ENCODE data around the gene IL18BP.

The IL18BP gene

DNA sequence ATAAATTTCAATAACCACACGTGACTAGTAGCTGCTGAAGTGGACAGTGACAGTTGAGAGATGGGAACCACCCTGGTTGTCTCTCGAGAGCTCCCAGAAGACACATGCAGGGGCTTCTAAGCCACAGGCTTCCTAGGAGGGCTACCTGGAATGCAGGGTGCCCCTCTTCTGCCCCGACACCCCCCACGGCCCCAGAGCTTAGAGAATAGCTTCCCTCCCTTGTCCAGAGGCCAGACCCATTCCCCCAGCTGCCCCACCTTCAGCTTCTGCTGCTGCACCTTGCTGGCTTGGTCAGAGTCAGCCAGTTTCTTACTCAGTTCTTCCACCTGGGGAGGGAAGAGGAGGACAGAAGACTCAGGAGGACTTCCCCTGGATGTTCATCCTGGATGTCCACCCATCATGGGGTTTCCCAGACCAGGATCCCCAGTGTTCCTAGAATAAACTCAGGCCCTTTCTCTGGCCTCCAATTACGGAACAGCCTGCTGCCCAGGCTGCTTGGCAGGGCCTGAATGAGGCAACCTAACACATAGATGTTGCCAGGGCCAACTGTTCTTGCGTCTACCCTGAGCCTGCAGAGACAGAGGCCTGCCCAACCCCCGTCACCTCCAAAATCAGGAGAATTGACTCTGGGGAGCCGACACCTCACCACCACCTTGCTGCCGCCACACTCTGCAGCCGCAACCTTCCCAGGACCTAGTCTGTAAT, 12.0 kb downstream of the IL18BP start:
- Histone ChIP-seq H3K27ac (no peak overlapping the region), H3K36me3 (peaks cover 98 to 100% (median 100%) of the 10 kb centered on the region in 3 donors), H3K9me3 (no peaks in the 10 kb centered on the region), H3K4me1 (peaks cover 4 to 37% (median 25%) of the 10 kb centered on the region in 4 donors), H3K4me3 (no peak overlapping the region), H3K27me3 (no peaks in the 10 kb centered on the region)
- TF ChIP-seq, protein P1, sequence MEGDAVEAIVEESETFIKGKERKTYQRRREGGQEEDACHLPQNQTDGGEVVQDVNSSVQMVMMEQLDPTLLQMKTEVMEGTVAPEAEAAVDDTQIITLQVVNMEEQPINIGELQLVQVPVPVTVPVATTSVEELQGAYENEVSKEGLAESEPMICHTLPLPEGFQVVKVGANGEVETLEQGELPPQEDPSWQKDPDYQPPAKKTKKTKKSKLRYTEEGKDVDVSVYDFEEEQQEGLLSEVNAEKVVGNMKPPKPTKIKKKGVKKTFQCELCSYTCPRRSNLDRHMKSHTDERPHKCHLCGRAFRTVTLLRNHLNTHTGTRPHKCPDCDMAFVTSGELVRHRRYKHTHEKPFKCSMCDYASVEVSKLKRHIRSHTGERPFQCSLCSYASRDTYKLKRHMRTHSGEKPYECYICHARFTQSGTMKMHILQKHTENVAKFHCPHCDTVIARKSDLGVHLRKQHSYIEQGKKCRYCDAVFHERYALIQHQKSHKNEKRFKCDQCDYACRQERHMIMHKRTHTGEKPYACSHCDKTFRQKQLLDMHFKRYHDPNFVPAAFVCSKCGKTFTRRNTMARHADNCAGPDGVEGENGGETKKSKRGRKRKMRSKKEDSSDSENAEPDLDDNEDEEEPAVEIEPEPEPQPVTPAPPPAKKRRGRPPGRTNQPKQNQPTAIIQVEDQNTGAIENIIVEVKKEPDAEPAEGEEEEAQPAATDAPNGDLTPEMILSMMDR (IDR thresholded peaks at IDR 0.05): no peak
- intact Hi-C loops (cut with DNase I; ENCODE audit: low total_unique reads): no loop called here
- no peak for DNase-seq

GRCh38 chr11:72012091-72012630, 13.5 kb downstream of the IL18BP start:
- Histone ChIP-seq H3K27me3 (no peaks in the 10 kb centered on the region), H3K27ac (peak overlapping the region; percentile 8 to 46), H3K9me3 (no peaks in the 10 kb centered on the region), H3K36me3 (peaks cover 98 to 100% (median 100%) of the 10 kb centered on the region in 3 donors), H3K4me3 (no peak overlapping the region), H3K4me1 (peaks cover 4 to 37% (median 25%) of the 10 kb centered on the region in 4 donors)
- intact Hi-C loops (cut with DNase I; ENCODE audit: low total_unique reads): no loop called here
- TF ChIP-seq, protein P1 (IDR thresholded peaks at IDR 0.05): no peak
- DNase-seq: no peak

DNA sequence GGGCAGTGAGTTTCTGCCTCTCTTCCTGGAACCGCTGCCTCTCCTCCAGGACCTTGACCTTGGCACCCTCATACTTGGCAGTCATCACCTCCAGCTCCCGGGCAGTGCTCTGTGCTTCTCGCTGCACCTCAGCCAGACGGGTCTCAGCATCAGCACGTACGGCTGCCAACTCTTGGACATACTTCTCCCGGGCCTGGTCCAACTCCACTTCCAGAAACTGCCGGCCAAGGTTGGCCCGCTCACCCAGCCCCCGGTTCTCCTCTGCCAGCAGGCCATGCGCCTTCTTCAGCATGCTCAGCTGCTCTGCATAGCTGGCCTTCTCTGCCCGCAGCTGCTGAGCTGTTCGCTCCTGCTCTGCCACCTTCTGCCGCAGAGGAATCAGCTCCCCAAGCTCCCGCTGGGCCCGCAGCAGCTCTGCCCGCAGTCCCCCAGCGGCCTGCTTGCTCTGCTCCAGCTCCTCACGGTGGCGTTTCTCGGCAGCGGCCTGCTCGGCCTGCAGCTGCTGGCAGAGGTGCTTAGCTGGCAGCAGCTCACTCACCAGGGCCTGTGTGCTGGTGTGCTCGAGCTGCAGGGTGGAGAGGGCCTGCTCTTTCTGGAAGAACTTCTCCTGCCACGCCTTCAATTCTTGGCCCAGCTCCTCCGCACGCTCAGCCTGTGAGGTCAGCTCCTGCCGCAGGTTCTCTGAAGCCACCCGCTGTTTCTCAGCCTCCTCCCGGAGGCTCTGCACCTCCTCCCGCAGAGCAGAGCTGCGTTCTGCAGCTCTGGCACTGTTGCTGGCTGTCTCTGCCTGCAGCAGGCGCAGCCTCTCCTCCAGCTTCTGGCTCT, 14.4 kb downstream of the IL18BP start:
- TF ChIP-seq, protein P1 (IDR thresholded peaks at IDR 0.05): peak in 1 of 2 experiments; percentile 8
- H3K4me1 ChIP-seq: peaks cover 4 to 37% (median 25%) of the 10 kb centered on the region in 4 donors
- H3K27ac ChIP-seq: peak overlapping the region; percentile 8 to 46

GRCh38 chr11:72013765-72014711, 15.3 kb downstream of the IL18BP start:
- H3K27me3 ChIP-seq: no peaks in the 10 kb centered on the region
- peak overlapping the region; percentile 8 to 46 for H3K27ac ChIP-seq
- H3K4me1 ChIP-seq: peaks cover 4 to 37% (median 25%) of the 10 kb centered on the region in 4 donors
- TF ChIP-seq, protein P1 (IDR thresholded peaks at IDR 0.05): no peak
- DNase-seq: peak in 1 of 2 donors; percentile 66
- intact Hi-C loops (cut with DNase I; ENCODE audit: low total_unique reads): no loop called here
- H3K4me3 ChIP-seq: no peak overlapping the region
- no peaks in the 10 kb centered on the region for H3K9me3 ChIP-seq
- H3K36me3 ChIP-seq: peaks cover 98 to 100% (median 100%) of the 10 kb centered on the region in 3 donors

More for the DNA sequence above, 14.4 kb downstream of the IL18BP start:
- DNase-seq: peak; percentile 53 to 80
- Histone ChIP-seq H3K4me3 (no peak overlapping the region), H3K9me3 (no peaks in the 10 kb centered on the region), H3K36me3 (peaks cover 98 to 100% (median 100%) of the 10 kb centered on the region in 3 donors), H3K27me3 (no peaks in the 10 kb centered on the region)
- intact Hi-C loops (cut with DNase I; ENCODE audit: low total_unique reads): no loop called here

All from tibial artery (tissue), 4 donors.